H1 (cell line): Measurements from ENCODE around the gene CCNL2. TPM values are rescaled to one million over a fixed set of nuclear protein-coding genes. Genes with fewer than 3 reads are reported as not detected.

Source experiments
- CTCF ChIP-seq, 3 experiments: IDR thresholded peaks; 1 replicate in 2 of 3; 2 replicates in 1 of 3; pipeline versions ENCODE4 v1.5.1 to v1.6.1; 2011; ENCODE audit warnings: low read length in 3 of 3, mild to moderate bottlenecking in 3 of 3, inconsistent platforms in 2 of 3, low read depth in 1 of 3, moderate library complexity in 1 of 3; ENCODE audit not compliant: insufficient read depth in 1 of 3; ENCODE audit errors: control extremely low read depth in 1 of 3
- POLR2AphosphoS5 ChIP-seq: IDR thresholded peaks from 2 replicates; pipeline ENCODE4 v1.6.1; 2011; ENCODE audit warnings: low read depth, low read length
- YY1 ChIP-seq: IDR thresholded peaks from 2 replicates; pipeline ENCODE4 v1.6.1; 2011; ENCODE audit warnings: low read depth, mild to moderate bottlenecking, low read length
- polyA plus RNA-seq, 7 experiments: library from polyadenylated mRNA; depleted of rRNA in 3 of 7; stranded (reverse) in 5 of 7; unstranded in 2 of 7; fragments of >200 nt in 5 of 7; fragments of 200-250 nt in 2 of 7; gene quantifications; 1 replicate in 5 of 7; 2 replicates in 1 of 7; 4 replicates in 1 of 7; pipeline versions ENCODE4 v1.2.1 to v1.2.3, GENCODE V29; 2011 to 2013; ENCODE audit warnings: missing spikeins in 2 of 7, mixed read lengths in 2 of 7
- total RNA-seq: library from RNA; stranded (reverse); fragmentation: NEBNext Ultra II Directional; extraction: Animal tissue kit (Norgen Biotek cat#: 25700); gene quantifications from 2 replicates; pipeline ENCODE4 v1.2.1, GENCODE V29; 2021

The CCNL2 gene
- total and polyA plus RNA-seq, 2 of the 8 experiments (the other 6 are each of a cell fraction or from before 2014, with no cell fraction given), result 79.8 to 120 TPM

GRCh38 chr1:1359308-1359663 is 39.8 kb downstream of the CCNL2 start (continued):
- TF ChIP-seq CTCF (IDR thresholded peaks at IDR 0.05; ENCODE audit: control extremely low read depth in 1 of 3, insufficient read depth in 1 of 3, low read depth in 1 of 3, low read length in 3 of 3) (no peak), YY1 (no peak), POLR2AphosphoS5 (no peak)
